PFSK-1 (cell line): Measurements from ENCODE around the gene MOCOS.

ENCODE experiments used
- SIN3A ChIP-seq: IDR thresholded peaks from 2 replicates; pipeline ENCODE4 v1.6.1; 2012; ENCODE audit warnings: mild to moderate bottlenecking, low read length, moderate library complexity, borderline replicate concordance; ENCODE audit not compliant: insufficient read depth
- TAF1 ChIP-seq: IDR thresholded peaks from 2 replicates; pipeline ENCODE4 v1.6.1; 2012; ENCODE audit warnings: low read length, control low read depth, borderline replicate concordance; ENCODE audit not compliant: insufficient read depth

DNA sequence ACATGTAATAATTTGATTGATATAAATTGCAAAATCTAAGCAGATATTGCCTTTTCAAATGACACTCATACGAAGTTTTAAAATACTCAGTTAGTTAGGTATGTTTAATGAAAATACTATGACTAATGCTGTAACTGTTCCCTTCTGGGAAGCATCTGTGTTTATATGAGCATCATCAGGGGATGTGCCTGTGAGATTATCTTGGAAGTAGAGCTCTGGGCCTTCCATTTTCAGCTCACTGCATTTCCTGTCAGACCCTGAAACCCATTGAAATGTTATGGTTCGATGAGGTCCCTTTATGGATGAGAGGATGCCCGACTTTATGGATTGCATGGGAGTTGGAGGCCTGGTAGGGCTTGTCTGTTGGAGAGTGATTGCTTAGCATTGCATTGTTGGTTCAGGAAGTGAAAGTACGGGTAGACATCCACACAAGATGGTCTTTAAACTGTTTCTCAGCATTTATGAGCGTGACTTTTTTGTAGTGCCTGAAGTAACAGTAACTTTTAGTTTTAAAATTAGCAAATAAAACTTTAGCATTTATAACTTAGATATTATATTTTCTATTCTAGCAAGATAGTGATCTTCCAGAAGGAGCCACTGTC lies 28.9 kb upstream of the MOCOS start:
- TF ChIP-seq SIN3A (no peak), TAF1 (no peak)
